Measurements from ENCODE around the gene DDX6. TPM values are rescaled to one million over a fixed set of nuclear protein-coding genes. Genes with fewer than 3 reads are reported as not detected.

The DDX6 gene
- total and polyA plus RNA-seq, 2 donors (not counting 3 experiments of a cell fraction or from before 2014, with no cell fraction given), result 19.1 to 138 TPM

DNA sequence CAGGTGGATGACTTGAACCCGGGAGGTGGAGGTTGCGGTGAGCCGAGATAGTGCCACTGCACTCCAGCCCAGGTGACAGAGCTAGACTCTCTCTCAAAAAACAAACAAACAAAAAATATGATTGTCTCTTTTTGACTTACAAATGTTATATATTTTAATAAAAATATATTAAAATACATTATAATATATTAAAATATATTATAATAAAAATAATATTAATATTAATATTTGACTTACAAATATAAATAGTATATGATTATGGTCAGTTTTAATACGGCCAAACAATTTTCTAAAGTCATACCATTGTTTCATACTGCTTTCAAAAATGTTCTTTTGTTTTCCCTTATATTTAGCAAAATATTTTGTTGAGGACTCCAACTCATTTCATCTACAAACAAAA is 27.2 kb upstream of the DDX6 start:
- TF ChIP-seq POLR2AphosphoS5 (IDR thresholded peaks at IDR 0.05; ENCODE audit: insufficient read depth, low read depth, low read length), result no peak
- TF ChIP-seq EZH2 (IDR thresholded peaks at IDR 0.05; ENCODE audit: borderline replicate concordance, low read depth, low read length, severe bottlenecking), result no peak
- TF ChIP-seq GATA2 (IDR thresholded peaks at IDR 0.05; ENCODE audit: insufficient read depth, insufficient read length, low read depth, low read length), result no peak
- TF ChIP-seq, protein P1, sequence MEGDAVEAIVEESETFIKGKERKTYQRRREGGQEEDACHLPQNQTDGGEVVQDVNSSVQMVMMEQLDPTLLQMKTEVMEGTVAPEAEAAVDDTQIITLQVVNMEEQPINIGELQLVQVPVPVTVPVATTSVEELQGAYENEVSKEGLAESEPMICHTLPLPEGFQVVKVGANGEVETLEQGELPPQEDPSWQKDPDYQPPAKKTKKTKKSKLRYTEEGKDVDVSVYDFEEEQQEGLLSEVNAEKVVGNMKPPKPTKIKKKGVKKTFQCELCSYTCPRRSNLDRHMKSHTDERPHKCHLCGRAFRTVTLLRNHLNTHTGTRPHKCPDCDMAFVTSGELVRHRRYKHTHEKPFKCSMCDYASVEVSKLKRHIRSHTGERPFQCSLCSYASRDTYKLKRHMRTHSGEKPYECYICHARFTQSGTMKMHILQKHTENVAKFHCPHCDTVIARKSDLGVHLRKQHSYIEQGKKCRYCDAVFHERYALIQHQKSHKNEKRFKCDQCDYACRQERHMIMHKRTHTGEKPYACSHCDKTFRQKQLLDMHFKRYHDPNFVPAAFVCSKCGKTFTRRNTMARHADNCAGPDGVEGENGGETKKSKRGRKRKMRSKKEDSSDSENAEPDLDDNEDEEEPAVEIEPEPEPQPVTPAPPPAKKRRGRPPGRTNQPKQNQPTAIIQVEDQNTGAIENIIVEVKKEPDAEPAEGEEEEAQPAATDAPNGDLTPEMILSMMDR (IDR thresholded peaks at IDR 0.05; ENCODE audit: extremely low read depth in 1 of 2, insufficient read depth in 1 of 2, low read depth in 1 of 2, low read length in 2 of 2), result no peak
- TF ChIP-seq JUN (IDR thresholded peaks at IDR 0.05; ENCODE audit: borderline replicate concordance, insufficient read depth, insufficient read length, low read depth), result no peak
- TF ChIP-seq MYC (IDR thresholded peaks at IDR 0.05; ENCODE audit: low read depth, low read length), result no peak
- no peak for TF ChIP-seq FOS (IDR thresholded peaks at IDR 0.05; ENCODE audit: borderline replicate concordance, insufficient read depth, low read length)
- no peak for TF ChIP-seq POLR2A (IDR thresholded peaks at IDR 0.05; ENCODE audit: low read depth, low read length)
- TF ChIP-seq, protein P2, sequence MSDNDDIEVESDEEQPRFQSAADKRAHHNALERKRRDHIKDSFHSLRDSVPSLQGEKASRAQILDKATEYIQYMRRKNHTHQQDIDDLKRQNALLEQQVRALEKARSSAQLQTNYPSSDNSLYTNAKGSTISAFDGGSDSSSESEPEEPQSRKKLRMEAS (IDR thresholded peaks at IDR 0.05; ENCODE audit: insufficient read depth, insufficient read length), result no peak
- H3K4me3 ChIP-seq (replicated peaks in 1 of 3; ENCODE audit: insufficient read depth in 1 of 3, low read depth in 1 of 3, low read length in 3 of 3), result no peak overlapping the region
- no peaks in the 10 kb centered on the region for H3K9me1 ChIP-seq (replicated peaks; ENCODE audit: control insufficient read depth, extremely low read depth, insufficient read depth, low read length)
- no peaks in the 10 kb centered on the region for H3K9me3 ChIP-seq (replicated peaks; ENCODE audit: control insufficient read depth, insufficient read depth, low read length)
- no peak overlapping the region for H3K9ac ChIP-seq (replicated peaks; ENCODE audit: extremely low read depth, insufficient read depth, low read length)
- BruUV-seq (replicated peaks), result no TSS peak
- H3K79me2 ChIP-seq (ENCODE audit: control insufficient read depth, insufficient read depth, low read length), result no peaks in the 10 kb centered on the region
- H3K4me1 ChIP-seq (ENCODE audit: control insufficient read depth, extremely low read depth, insufficient read depth, low read length), result no peaks in the 10 kb centered on the region
- dilution Hi-C loops (cut with MboI; ENCODE audit: extremely low pct_ligation_motif_present, low sequenced_read_pairs) (no loop called here), intact Hi-C loops (cut with micrococcal nuclease) (no loop called here)
- CTCF ChIA-PET, result no interaction called here
- no peaks in the 10 kb centered on the region for H3K27me3 ChIP-seq (ENCODE audit: control insufficient read depth in 2 of 2, insufficient read depth in 2 of 2, low read length in 2 of 2)
- H3K27ac ChIP-seq (ENCODE audit: insufficient read depth, low read depth, low read length), result no peak overlapping the region
- no peak overlapping the region for H2AFZ ChIP-seq (ENCODE audit: low read depth, low read length)
- FAIRE-seq, result no peak
- no peaks in the 10 kb centered on the region for H4K20me1 ChIP-seq (replicated peaks; ENCODE audit: control insufficient read depth, extremely low read depth, insufficient read depth, low read length)
- DNase-seq (ENCODE audit: low read depth, low spot score), result no peak
- H3K36me3 ChIP-seq (ENCODE audit: control insufficient read depth in 2 of 2, extremely low read depth in 1 of 2, insufficient read depth in 2 of 2, low read length in 2 of 2), result no peaks in the 10 kb centered on the region
- POLR2A ChIA-PET, result no interaction called here
- no peak overlapping the region for H3K4me2 ChIP-seq (ENCODE audit: insufficient read depth, low read length)
